D721Med (cell line): Measurements from ENCODE around the gene IPO13.

Source experiments
- DNase-seq: peaks from one replicate; pipeline ENCODE4 v3.0.0; 2011; ENCODE audit warnings: low spot score; ENCODE audit not compliant: insufficient read length
- FAIRE-seq: peaks from 2 replicates; lab custom pipeline; 2011; peaks lifted over from hg19 to GRCh38; lab: Jason Lieb, UNC
- CTCF ChIP-seq: IDR thresholded peaks from 2 replicates; pipeline ENCODE4 v1.5.1; 2012; ENCODE audit warnings: mild to moderate bottlenecking, control low read depth; ENCODE audit not compliant: insufficient read depth; ENCODE audit errors: missing control alignments

Gene IPO13

GRCh38 chr1:43982241-43982640, 35.5 kb downstream of the IPO13 start:
- FAIRE-seq, result no peak
- TF ChIP-seq CTCF, result no peak
- no peak for DNase-seq

GRCh38 chr1:43982808-43983207, 36.1 kb downstream of the IPO13 start:
- no peak for DNase-seq
- TF ChIP-seq CTCF, result no peak

DNA sequence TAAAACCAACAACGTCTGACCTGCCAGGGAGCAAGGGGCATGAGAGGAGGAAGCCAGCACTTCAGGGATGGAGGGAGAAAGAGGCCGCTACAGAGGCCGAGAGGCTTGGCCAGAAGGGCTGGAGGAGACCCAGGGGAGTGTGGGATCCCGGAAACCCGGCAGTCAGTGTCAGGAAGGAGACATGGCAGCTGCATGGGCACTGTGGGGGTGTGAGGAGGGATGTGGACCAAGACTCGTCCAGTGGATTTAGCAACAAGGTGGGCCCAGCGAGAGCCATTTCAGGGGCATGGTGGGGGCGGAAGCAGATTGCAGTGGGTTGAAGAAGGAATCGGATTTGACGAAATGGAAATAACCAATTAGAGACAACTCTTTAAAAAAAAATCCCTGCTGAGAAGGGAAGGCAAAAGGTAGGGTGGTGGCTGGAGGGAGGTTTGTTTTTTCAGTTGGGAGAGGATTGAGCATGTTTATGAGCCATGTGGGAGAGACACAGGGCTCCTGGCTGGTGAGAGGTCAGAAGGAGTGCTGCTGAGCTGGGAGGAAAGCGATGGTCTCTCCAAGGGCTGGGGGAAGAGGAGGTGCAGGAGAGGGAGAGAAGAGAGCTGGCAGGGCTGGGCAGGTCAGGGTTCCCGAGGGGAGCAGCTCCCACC, 36.6 kb downstream of the IPO13 start:
- no peak for DNase-seq
- no peak for FAIRE-seq
- no peak for TF ChIP-seq CTCF

More at GRCh38 chr1:43982808-43983207, 36.1 kb downstream of the IPO13 start:
- FAIRE-seq, result no peak

DNA sequence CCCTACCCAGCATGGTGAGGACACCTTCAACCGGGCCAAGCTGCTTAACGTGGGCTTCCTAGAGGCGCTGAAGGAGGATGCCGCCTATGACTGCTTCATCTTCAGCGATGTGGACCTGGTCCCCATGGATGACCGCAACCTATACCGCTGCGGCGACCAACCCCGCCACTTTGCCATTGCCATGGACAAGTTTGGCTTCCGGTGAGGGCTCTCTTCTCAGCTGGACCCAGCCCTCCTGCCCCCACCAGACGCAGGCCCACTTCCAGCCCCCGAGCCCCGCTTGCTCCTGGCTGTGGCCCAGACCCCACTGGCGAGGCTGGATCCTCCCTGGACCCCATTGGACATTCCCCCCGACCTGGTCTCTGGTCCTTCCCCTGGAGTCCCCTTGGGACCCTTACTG, 38.1 kb downstream of the IPO13 start:
- DNase-seq, result no peak
- no peak for FAIRE-seq
- TF ChIP-seq CTCF, result no peak

- no peak for FAIRE-seq
- TF ChIP-seq CTCF, result no peak
- no peak for DNase-seq
These were observed 39.3 kb downstream of the IPO13 start for GRCh38 chr1:43985984-43986595.

GRCh38 chr1:43986712-43987111, 40.0 kb downstream of the IPO13 start:
- no peak for FAIRE-seq
- no peak for DNase-seq
- no peak for TF ChIP-seq CTCF
